PC-9 (cell line): ENCODE results near the gene MRFAP1L1. TPM values are rescaled to one million over a fixed set of nuclear protein-coding genes. Genes with fewer than 3 reads are reported as not detected.
A peak's percentile ranks its signal among the peaks of the same experiment; 100 is the strongest.

Experiments
- BruUV-seq: library from RNA; stranded (reverse); fragments of 400-500 nt; replicated peaks from 2 replicates; lab custom pipeline; 2021; lab: Mats Ljungman, UMichigan
- CTCF ChIA-PET: fragments of 300-600 bp; sonication (Branson Sonifier 250); formaldehyde crosslinking; loops from one replicate; lab custom pipeline; 2022; ENCODE audit warnings: antibody characterized with exemption; lab: Charles Lee
- POLR2A ChIA-PET: fragments of 300-600 bp; sonication (Branson Sonifier 250); formaldehyde crosslinking; loops from one replicate; lab custom pipeline; 2022; ENCODE audit warnings: antibody characterized with exemption; ENCODE audit not compliant: unreplicated experiment; lab: Charles Lee
- DNase-seq, 2 experiments: peaks; one replicate each; pipeline versions ENCODE4 v3.0.0 to v3.0.0-alpha.2; 2015 to 2022; ENCODE audit warnings: mixed read lengths in 1 of 2
- H2AFZ ChIP-seq: fragments of 200-600 bp; sonication (generic); 2 replicates; pipeline ENCODE4 v1.8.1; 2017; ENCODE audit warnings: antibody characterized with exemption
- H3F3A ChIP-seq: fragments of 200-600 bp; sonication (generic); 2 replicates; pipeline ENCODE4 v1.8.1; 2017; ENCODE audit warnings: antibody characterized with exemption, mild to moderate bottlenecking, low read depth; ENCODE audit not compliant: insufficient read depth
- H3K27ac ChIP-seq: fragments of 200-600 bp; sonication (generic); 2 replicates; pipeline ENCODE4 v1.6.1; 2016; ENCODE audit warnings: mixed run types
- H3K27me3 ChIP-seq: fragments of 200-600 bp; sonication (generic); 2 replicates; pipeline ENCODE4 v1.6.1; 2016; ENCODE audit warnings: low read depth, mixed run types; ENCODE audit not compliant: insufficient read depth
- H3K36me3 ChIP-seq: fragments of 200-600 bp; sonication (generic); 2 replicates; pipeline ENCODE4 v1.6.1; 2016; ENCODE audit warnings: low read depth, mixed run types
- H3K4me1 ChIP-seq: fragments of 200-600 bp; sonication (generic); replicated peaks from 2 replicates; pipeline ENCODE4 v1.6.1; 2016; ENCODE audit warnings: mixed run types; ENCODE audit not compliant: insufficient read depth
- H3K4me2 ChIP-seq: fragments of 200-600 bp; sonication (generic); 2 replicates; pipeline ENCODE4 v1.6.1; 2017; ENCODE audit warnings: mixed run types
- H3K4me3 ChIP-seq: fragments of 200-600 bp; sonication (generic); 2 replicates; pipeline ENCODE4 v1.6.1; 2016; ENCODE audit warnings: mixed run types
- H3K79me2 ChIP-seq: fragments of 200-600 bp; sonication (generic); 2 replicates; pipeline ENCODE4 v1.6.1; 2017; ENCODE audit warnings: low read depth, mixed run types
- H3K9me2 ChIP-seq: fragments of 200-600 bp; sonication (generic); 2 replicates; pipeline ENCODE4 v1.8.1; 2017; ENCODE audit warnings: mild to moderate bottlenecking; ENCODE audit not compliant: insufficient read depth
- H3K9me3 ChIP-seq: fragments of 200-600 bp; sonication (generic); 2 replicates; pipeline ENCODE4 v1.8.1; 2016; ENCODE audit warnings: low read depth; ENCODE audit not compliant: insufficient read depth
- H4K20me1 ChIP-seq: fragments of 200-600 bp; sonication (generic); 2 replicates; pipeline ENCODE4 v1.8.1; 2017; ENCODE audit not compliant: insufficient read depth
- CTCF ChIP-seq: fragments of 200-600 bp; sonication (generic); conservative IDR thresholded peaks from 2 replicates; pipeline ENCODE4 v1.6.1; 2017; ENCODE audit warnings: mixed run types, antibody characterized with exemption, mild to moderate bottlenecking, moderate library complexity
- EZH2 ChIP-seq: fragments of 200-600 bp; sonication (generic); IDR thresholded peaks from 2 replicates; pipeline ENCODE4 v1.8.0; 2017; ENCODE audit warnings: antibody characterized with exemption, low read depth
- intact Hi-C: fragments of 100-400 bp; cut with micrococcal nuclease; formaldehyde crosslinking; loops from one replicate; pipeline ENCODE4 v1.10.0; 2022; ENCODE audit not compliant: unreplicated experiment
- total RNA-seq: library from RNA; stranded (reverse); gene quantifications from 2 replicates; pipeline ENCODE4 v1.2.3, GENCODE V29; 2021

The MRFAP1L1 gene
- total RNA-seq, 1 experiment from 2014 or later: 51.4 TPM

- Histone ChIP-seq H3K27me3 (no peaks in the 10 kb centered on the region), H3K4me2 (no peak overlapping the region), H3F3A (peaks cover 13% of the 10 kb centered on the region), H3K27ac (no peak overlapping the region), H4K20me1 (no peaks in the 10 kb centered on the region), H3K36me3 (no peaks in the 10 kb centered on the region), H3K4me3 (no peak overlapping the region), H3K9me3 (no peaks in the 10 kb centered on the region), H2AFZ (no peak overlapping the region), H3K79me2 (no peaks in the 10 kb centered on the region), H3K4me1 (peaks cover 6% of the 10 kb centered on the region), H3K9me2 (no peaks in the 10 kb centered on the region)
- intact Hi-C loops: no loop called here
- ChIA-PET POLR2A (no interaction called here), CTCF (no interaction called here)
- BruUV-seq: no TSS peak
- TF ChIP-seq CTCF: no peak
- DNase-seq: no peak
These were observed 26.6 kb downstream of the MRFAP1L1 start for GRCh38 chr4:6682862-6683590.

GRCh38 chr4:6681191-6681590 is 28.5 kb downstream of the MRFAP1L1 start:
- intact Hi-C loops: no loop called here
- no peak for DNase-seq
- no peak overlapping the region for H3K4me3 ChIP-seq
- no peaks in the 10 kb centered on the region for H3K27me3 ChIP-seq
- H3K4me2 ChIP-seq: no peak overlapping the region
- peaks cover 8% of the 10 kb centered on the region; the same call in 1 of the 2 replicates for H3F3A ChIP-seq
- peaks cover 12% of the 10 kb centered on the region for H3K79me2 ChIP-seq
- ChIA-PET CTCF (no interaction called here), POLR2A (no interaction called here)
- BruUV-seq: no TSS peak
- TF ChIP-seq CTCF: no peak
- TF ChIP-seq EZH2: no peak
- H2AFZ ChIP-seq: no peak overlapping the region
- no peak overlapping the region for H3K27ac ChIP-seq
- no peaks in the 10 kb centered on the region for H3K9me3 ChIP-seq
- H3K9me2 ChIP-seq: no peaks in the 10 kb centered on the region
- H4K20me1 ChIP-seq: peaks cover 10% of the 10 kb centered on the region; the same call in 1 of the 2 replicates
- H3K36me3 ChIP-seq: peaks cover 5% of the 10 kb centered on the region; the same call in 1 of the 2 replicates
- peaks cover 7% of the 10 kb centered on the region for H3K4me1 ChIP-seq

- Histone ChIP-seq H3K4me1 (peaks cover 14% of the 10 kb centered on the region), H3K27ac (no peak overlapping the region), H3F3A (peaks cover 8% of the 10 kb centered on the region; the same call in 1 of the 2 replicates), H3K9me3 (no peaks in the 10 kb centered on the region), H3K9me2 (no peaks in the 10 kb centered on the region), H3K36me3 (peaks cover 10% of the 10 kb centered on the region; the same call in 1 of the 2 replicates), H4K20me1 (peaks cover 17% of the 10 kb centered on the region), H3K4me2 (no peak overlapping the region), H2AFZ (no peak overlapping the region), H3K27me3 (no peaks in the 10 kb centered on the region), H3K4me3 (no peak overlapping the region), H3K79me2 (peaks cover 19% of the 10 kb centered on the region)
- TF ChIP-seq CTCF (0 out of 2 replicates have a peak, but pooled peaks have one; percentile 7), EZH2 (no peak)
- POLR2A ChIA-PET: no interaction called here
- intact Hi-C loops: no loop called here
- BruUV-seq: no TSS peak
- CTCF ChIA-PET: no interaction called here
- DNase-seq: no peak
These were observed 29.2 kb downstream of the MRFAP1L1 start for GRCh38 chr4:6680372-6681034.
